SK-N-SH (cell line): ENCODE measurements around the gene CFAP210. TPM values are rescaled to one million over a fixed set of nuclear protein-coding genes. Genes with fewer than 3 reads are reported as not detected.

ENCODE experiments used
- CTCF ChIA-PET: fragments of 300-600, 350-600 bp; formaldehyde crosslinking; extraction: SDS; loops from one replicate; lab custom pipeline; 2021; lab: Yijun Ruan, JAX
- POLR2A ChIA-PET: fragments of 350-600 bp; sonication (Branson Sonifier 250); formaldehyde crosslinking; extraction: SDS; loops from one replicate; lab custom pipeline; 2020; ENCODE audit warnings: antibody characterized with exemption, inconsistent platforms; lab: Yijun Ruan, JAX
- DNase-seq: peaks from one replicate; pipeline ENCODE4 v3.0.0; 2012
- H2AFZ ChIP-seq: fragments of 200-600 bp; sonication (generic); 2 replicates; pipeline ENCODE4 v1.8.1; 2016; ENCODE audit warnings: antibody characterized with exemption, mild to moderate bottlenecking, low read depth
- H3F3A ChIP-seq: fragments of 200-600 bp; sonication (generic); replicated peaks from 2 replicates; pipeline ENCODE3; 2016; ENCODE audit warnings: antibody characterized with exemption, mild to moderate bottlenecking; ENCODE audit not compliant: insufficient read depth
- H3K27ac ChIP-seq, 2 experiments: fragments of 200-500 bp in 1 of 2; fragments of 200-600 bp in 1 of 2; sonication (Bioruptor generic) in 1 of 2; sonication (generic), shearing (Covaris generic) in 1 of 2; 2 replicates each; pipeline versions ENCODE4 v1.5.1 to v1.6.1; 2014 to 2016; ENCODE audit warnings: low read depth in 2 of 2, inconsistent platforms in 1 of 2, low read length in 1 of 2, mild to moderate bottlenecking in 1 of 2, mixed read lengths in 1 of 2
- H3K27me3 ChIP-seq: fragments of 200-600 bp; sonication (generic), shearing (Covaris generic); 2 replicates; pipeline ENCODE4 v1.6.1; 2016; ENCODE audit warnings: mixed run types; ENCODE audit not compliant: insufficient read depth
- H3K36me3 ChIP-seq, 2 experiments: fragments of 200-500 bp in 1 of 2; fragments of 200-600 bp in 1 of 2; sonication (Bioruptor generic) in 1 of 2; sonication (generic) in 1 of 2; replicated peaks in 1 of 2; 2 replicates each; pipeline versions ENCODE3 to v1.5.1; 2014 to 2016; ENCODE audit warnings: low read length in 1 of 2, mild to moderate bottlenecking in 1 of 2; ENCODE audit not compliant: insufficient read depth in 2 of 2, control insufficient read depth in 1 of 2
- H3K4me1 ChIP-seq, 2 experiments: fragments of 200-500 bp in 1 of 2; fragments of 200-600 bp in 1 of 2; sonication (Bioruptor generic) in 1 of 2; sonication (generic), shearing (Covaris generic) in 1 of 2; 2 replicates each; pipeline versions ENCODE4 v1.5.1 to v1.6.1; 2014 to 2016; ENCODE audit warnings: low read depth in 1 of 2, low read length in 1 of 2, mixed run types in 1 of 2; ENCODE audit not compliant: insufficient read depth in 2 of 2, control insufficient read depth in 1 of 2
- H3K4me2 ChIP-seq: fragments of 200-600 bp; sonication (generic), shearing (Covaris generic); 2 replicates; pipeline ENCODE4 v1.6.1; 2017; ENCODE audit warnings: mixed run types
- H3K4me3 ChIP-seq, 2 experiments: fragments of 200-500 bp in 1 of 2; fragments of 200-600 bp in 1 of 2; sonication (Bioruptor generic) in 1 of 2; sonication (generic), shearing (Covaris generic) in 1 of 2; 2 replicates each; pipeline versions ENCODE4 v1.5.1 to v1.8.1; 2014 to 2016; ENCODE audit warnings: low read depth in 2 of 2, inconsistent platforms in 1 of 2, low read length in 1 of 2, mild to moderate bottlenecking in 1 of 2, mixed read lengths in 1 of 2, moderate library complexity in 1 of 2
- H3K79me2 ChIP-seq: fragments of 200-600 bp; sonication (generic); 2 replicates; pipeline ENCODE4 v1.8.1; 2017; ENCODE audit warnings: mild to moderate bottlenecking; ENCODE audit not compliant: insufficient read depth
- H3K9ac ChIP-seq: fragments of 200-600 bp; sonication (generic); 2 replicates; pipeline ENCODE4 v1.6.1; 2017; ENCODE audit warnings: mixed run types
- H3K9me2 ChIP-seq: fragments of 200-600 bp; sonication (generic); 2 replicates; pipeline ENCODE4 v1.6.1; 2017; ENCODE audit warnings: mixed run types
- H3K9me3 ChIP-seq: fragments of 200-600 bp; sonication (generic); 2 replicates; pipeline ENCODE4 v1.6.1; 2017; ENCODE audit warnings: mixed run types, mild to moderate bottlenecking, moderate library complexity
- H4K20me1 ChIP-seq: fragments of 200-600 bp; sonication (generic); 2 replicates; pipeline ENCODE4 v1.6.1; 2017; ENCODE audit warnings: mild to moderate bottlenecking, mixed run types; ENCODE audit not compliant: insufficient read depth
- CHD2 ChIP-seq: fragments of 150-350 bp; IDR thresholded peaks from 2 replicates; pipeline ENCODE4 v1.6.1; 2018; ENCODE audit warnings: low read length; ENCODE audit not compliant: partially characterized antibody
- CTCF ChIP-seq: fragments of 200-600 bp; sonication (generic); IDR thresholded peaks from 2 replicates; pipeline ENCODE4 v1.6.1; 2017; ENCODE audit warnings: antibody characterized with exemption, mild to moderate bottlenecking, moderate library complexity
- EZH2phosphoT487 ChIP-seq: fragments of 200-600 bp; sonication (generic); IDR thresholded peaks from 2 replicates; pipeline ENCODE4 v1.6.1; 2017; ENCODE audit warnings: low read depth, mixed run types, mild to moderate bottlenecking, antibody characterized with exemption, moderate library complexity, borderline replicate concordance
- FOXJ3 ChIP-seq: sonication (generic); formaldehyde crosslinking; IDR thresholded peaks from 2 replicates; pipeline ENCODE4 v1.5.1; 2020; ENCODE audit warnings: mild to moderate bottlenecking, missing genetic modification reagents
- GABPA ChIP-seq: IDR thresholded peaks from 2 replicates; pipeline ENCODE4 v1.4.0; 2012; ENCODE audit warnings: low read depth, mild to moderate bottlenecking
- MEF2A ChIP-seq: IDR thresholded peaks from 2 replicates; pipeline ENCODE4 v1.4.0; 2012; ENCODE audit warnings: low read depth, borderline replicate concordance
- NFIC ChIP-seq: IDR thresholded peaks from 2 replicates; pipeline ENCODE4 v1.4.0; 2012; ENCODE audit warnings: borderline replicate concordance
- RAD21 ChIP-seq: IDR thresholded peaks from 2 replicates; pipeline ENCODE4 v1.6.1; 2012; ENCODE audit warnings: mild to moderate bottlenecking, low read length
- REST ChIP-seq: IDR thresholded peaks from 2 replicates; pipeline ENCODE4 v1.6.1; 2012; ENCODE audit warnings: mild to moderate bottlenecking, low read depth, low read length, moderate library complexity
- RFX5 ChIP-seq: IDR thresholded peaks from 2 replicates; pipeline ENCODE4 v1.6.1; 2012; ENCODE audit warnings: mild to moderate bottlenecking, improper control_type of control experiment, low read length
- SIN3A ChIP-seq: IDR thresholded peaks from 2 replicates; pipeline ENCODE4 v1.6.1; 2012; ENCODE audit warnings: low read depth, mild to moderate bottlenecking, low read length, moderate library complexity, borderline replicate concordance
- TCF12 ChIP-seq: IDR thresholded peaks from 2 replicates; pipeline ENCODE4 v1.4.0; 2012
- USF1 ChIP-seq: IDR thresholded peaks from 2 replicates; pipeline ENCODE4 v1.4.0; 2012; ENCODE audit warnings: low read depth, borderline replicate concordance
- ZBTB33 ChIP-seq: IDR thresholded peaks from 2 replicates; pipeline ENCODE4 v1.4.0; 2012; ENCODE audit warnings: low read depth, borderline replicate concordance
- WGBS: methylation state at CpG from one replicate; pipeline ENCODE4 v1.1.6; 2017; ENCODE audit warnings: low lambda C conversion rate; 5-methylcytosine and 5-hydroxymethylcytosine counted together
- polyA plus RNA-seq, 3 experiments: library from polyadenylated mRNA; depleted of rRNA; stranded (reverse); fragments of >200 nt; gene quantifications; 2 replicates each; pipeline ENCODE4 v1.2.3, GENCODE V29; 2012

Gene CFAP210
- polyA plus RNA-seq, 1 of the 3 experiments (the other 2 are of a cell fraction): 0.03 TPM

GRCh38 chr2:169727065-169727464, 32.9 kb upstream of the CFAP210 start (continued):
- TF ChIP-seq RAD21 (no peak), GABPA (no peak), EZH2phosphoT487 (no peak), REST (no peak)

- H3K9me2 ChIP-seq: no peaks in the 10 kb centered on the region
- peaks cover 4 to 18% of the 10 kb centered on the region in 2 experiments; a peak in 2 of 4 replicates for H3K4me1 ChIP-seq
- no peak for DNase-seq
- no peak overlapping the region for H3K9ac ChIP-seq
- no peaks in the 10 kb centered on the region for H3F3A ChIP-seq
- no peak overlapping the region for H3K4me3 ChIP-seq
- no peaks in the 10 kb centered on the region for H3K9me3 ChIP-seq
- 68% methylated on average over 3 of the region's 3 CpGs for WGBS
- no peaks in the 10 kb centered on the region for H3K36me3 ChIP-seq
- ChIA-PET CTCF (no interaction called here), POLR2A (interaction anchor here (0.8 kb wide), 1 partner anchor 13 kb away, joined by 3 read pairs; the partner anchor contains the start of gene KLHL23)
- H3K27ac ChIP-seq: no peak overlapping the region
- no peak overlapping the region for H2AFZ ChIP-seq
- H3K4me2 ChIP-seq: no peak overlapping the region
- H3K27me3 ChIP-seq: no peaks in the 10 kb centered on the region
- no peaks in the 10 kb centered on the region for H3K79me2 ChIP-seq
- no peak for TF ChIP-seq GABPA
- no peak for TF ChIP-seq CHD2
- TF ChIP-seq NFIC: no peak
- no peak for TF ChIP-seq FOXJ3 (CRISPR knock-in tag)
- TF ChIP-seq RFX5: no peak
- TF ChIP-seq RAD21: no peak
- no peak for TF ChIP-seq REST
- no peak for TF ChIP-seq SIN3A
- no peak for TF ChIP-seq USF1
- TF ChIP-seq TCF12: no peak
- no peak for TF ChIP-seq CTCF
- TF ChIP-seq EZH2phosphoT487: no peak
- no peak for TF ChIP-seq ZBTB33
- TF ChIP-seq MEF2A: no peak
- TF ChIP-seq, all 33 proteins: peak for 0
- H4K20me1 ChIP-seq: no peaks in the 10 kb centered on the region
Measured at GRCh38 chr2:169721016-169721415, 26.8 kb upstream of the CFAP210 start.
